CD4-positive, alpha-beta T cell treated with Interleukin-6 for 4 hours (primary cell): Measurements from ENCODE around the gene GPR151.

Experiments used
- DNase-seq: peaks from one replicate; pipeline ENCODE4 v3.0.0-alpha.2; 2020; ENCODE audit warnings: mixed read lengths

GPR151 gene

GRCh38 chr5:146519554-146519953 is 3.6 kb upstream of the GPR151 start:
- no peak for DNase-seq

DNA sequence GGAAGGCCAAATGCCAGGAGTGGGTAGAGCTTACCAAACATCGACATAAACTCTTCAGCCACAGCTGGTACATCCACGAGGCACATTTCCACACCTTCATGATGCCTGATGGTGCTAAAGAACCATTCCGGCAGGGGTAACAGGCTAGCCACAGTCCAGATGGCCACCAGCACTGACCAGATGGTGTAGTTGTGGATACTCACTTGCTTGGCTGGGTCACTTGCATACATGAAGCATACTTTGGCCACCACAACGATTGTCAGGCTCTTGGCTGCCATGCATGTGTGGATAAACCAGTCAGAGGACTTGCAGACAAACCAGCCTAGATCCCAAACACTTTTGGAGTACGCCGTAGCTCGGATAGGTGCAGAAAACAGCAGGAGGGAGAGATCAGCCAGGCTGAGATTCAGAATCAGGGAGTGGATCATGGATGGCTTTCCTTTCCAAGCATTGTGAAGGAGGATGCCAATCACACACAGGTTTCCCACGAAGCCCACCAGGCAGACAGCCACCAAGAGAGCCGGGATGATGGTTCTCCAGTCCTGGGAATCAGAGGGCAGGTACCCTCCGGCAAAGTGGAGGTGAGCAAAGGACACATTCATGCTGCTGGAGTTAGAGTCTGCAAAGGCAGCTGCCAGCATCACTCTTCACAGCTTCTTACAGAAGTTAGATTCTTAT is 378 bp downstream of the GPR151 start:
- no peak for DNase-seq

DNA sequence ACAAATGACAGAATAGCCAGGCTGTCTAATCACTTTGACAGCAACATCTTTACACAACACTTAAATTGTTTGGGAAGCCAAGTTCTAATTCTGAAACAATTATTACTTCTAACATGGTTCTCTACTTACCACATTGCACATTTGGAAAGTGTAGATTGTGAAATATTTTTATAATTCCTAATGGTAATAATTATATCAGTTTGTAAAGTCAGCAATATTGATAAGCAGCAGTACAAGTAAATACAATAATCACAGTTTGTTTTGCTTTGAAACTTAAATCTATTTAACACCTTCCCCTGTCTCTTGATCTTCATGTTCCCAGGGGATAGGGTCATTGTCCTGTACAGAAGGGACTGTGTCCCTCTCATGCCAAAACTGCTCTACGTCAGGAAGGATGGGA is 1.4 kb downstream of the GPR151 start:
- no peak for DNase-seq

GRCh38 chr5:146513462-146513861 is 2.5 kb downstream of the GPR151 start:
- no peak for DNase-seq

DNA sequence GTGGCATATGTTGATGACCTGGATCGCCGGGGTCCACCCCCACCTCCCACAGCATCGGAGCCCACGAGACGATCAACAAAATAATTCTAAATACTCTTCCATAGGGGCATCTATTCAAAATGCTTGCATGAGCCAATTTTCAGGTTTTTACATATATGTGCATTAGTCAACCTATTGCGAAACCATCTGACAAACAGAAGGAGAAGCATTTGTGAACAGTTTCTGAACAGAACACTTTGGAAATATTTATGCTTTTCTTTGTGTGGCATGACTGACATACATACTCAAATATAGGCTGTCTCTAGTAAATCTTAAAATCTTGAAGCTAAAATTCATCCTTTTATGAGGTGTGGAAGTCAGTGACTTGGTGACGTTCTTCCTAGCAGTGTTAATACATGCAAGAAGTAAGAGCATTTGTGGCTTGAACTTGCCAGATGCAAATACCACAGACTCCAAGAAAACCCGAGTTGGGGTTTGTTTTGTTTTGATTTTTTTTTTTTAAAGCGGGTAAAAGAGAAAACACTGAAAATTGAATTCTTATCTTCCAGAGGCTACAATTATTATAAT is 5.3 kb downstream of the GPR151 start:
- DNase-seq: no peak

- no peak for DNase-seq
These were observed 8.6 kb downstream of the GPR151 start for GRCh38 chr5:146507428-146507827.

- no peak for DNase-seq
These were observed 16.3 kb downstream of the GPR151 start for GRCh38 chr5:146499680-146500079.

DNA sequence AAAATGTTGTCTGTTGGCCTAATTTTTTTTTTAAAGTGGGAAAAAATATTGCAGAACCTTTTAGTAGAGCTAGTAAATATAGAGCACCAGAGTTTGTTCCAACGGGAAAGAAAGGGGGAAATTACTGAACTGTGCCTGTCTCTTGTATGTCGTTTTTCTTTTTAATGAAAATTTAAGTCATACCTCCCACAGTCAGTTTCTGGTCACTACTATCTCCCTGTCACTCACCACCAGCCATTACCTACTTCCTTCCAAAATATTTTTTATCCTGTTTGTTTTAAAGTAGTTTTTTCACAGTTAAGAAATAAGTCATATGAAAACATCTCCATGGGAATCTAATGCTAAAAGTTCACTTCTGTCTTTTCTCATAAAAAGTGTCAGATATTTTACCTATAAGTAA is 21.3 kb downstream of the GPR151 start:
- no peak for DNase-seq

- DNase-seq: no peak
These were observed 25.7 kb downstream of the GPR151 start for GRCh38 chr5:146490089-146490843.

- DNase-seq: no peak
These were observed 31.1 kb downstream of the GPR151 start for GRCh38 chr5:146484714-146485391.

- DNase-seq: no peak
These were observed 33.2 kb downstream of the GPR151 start for GRCh38 chr5:146482775-146483174.

GRCh38 chr5:146475906-146476305 is 40.1 kb downstream of the GPR151 start:
- DNase-seq: no peak

DNA sequence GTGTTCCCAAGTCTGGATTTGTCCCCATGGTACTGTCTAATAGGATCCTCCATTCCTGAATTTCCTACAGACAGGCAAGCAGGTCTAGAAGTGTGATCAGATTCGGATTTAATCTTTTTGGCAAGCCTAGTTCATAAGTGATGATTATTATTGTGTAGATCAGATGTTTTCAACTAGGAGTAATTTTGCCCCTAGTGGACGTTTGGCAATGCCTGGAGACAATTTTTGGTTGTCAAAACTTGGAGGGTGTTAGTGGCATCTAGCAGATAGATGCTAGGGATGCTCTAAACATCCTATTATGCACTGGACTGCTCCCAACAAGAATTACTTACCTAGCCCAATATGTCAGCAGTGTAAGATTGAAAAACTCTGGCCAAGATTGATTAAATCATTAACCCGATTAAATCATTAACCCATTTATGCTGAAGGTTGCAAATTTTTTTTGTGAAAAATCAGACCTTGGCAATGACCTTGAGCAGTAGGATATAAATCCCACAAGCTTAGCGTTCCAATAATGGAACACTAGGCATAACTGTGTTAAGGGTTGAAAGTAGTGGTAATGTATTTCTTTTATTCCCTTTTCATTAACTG is 40.7 kb downstream of the GPR151 start:
- DNase-seq: no peak

- no peak for DNase-seq
These were observed 41.9 kb downstream of the GPR151 start for GRCh38 chr5:146474065-146474464.

- DNase-seq: no peak
These were observed 48.2 kb downstream of the GPR151 start for GRCh38 chr5:146467760-146468159.

DNA sequence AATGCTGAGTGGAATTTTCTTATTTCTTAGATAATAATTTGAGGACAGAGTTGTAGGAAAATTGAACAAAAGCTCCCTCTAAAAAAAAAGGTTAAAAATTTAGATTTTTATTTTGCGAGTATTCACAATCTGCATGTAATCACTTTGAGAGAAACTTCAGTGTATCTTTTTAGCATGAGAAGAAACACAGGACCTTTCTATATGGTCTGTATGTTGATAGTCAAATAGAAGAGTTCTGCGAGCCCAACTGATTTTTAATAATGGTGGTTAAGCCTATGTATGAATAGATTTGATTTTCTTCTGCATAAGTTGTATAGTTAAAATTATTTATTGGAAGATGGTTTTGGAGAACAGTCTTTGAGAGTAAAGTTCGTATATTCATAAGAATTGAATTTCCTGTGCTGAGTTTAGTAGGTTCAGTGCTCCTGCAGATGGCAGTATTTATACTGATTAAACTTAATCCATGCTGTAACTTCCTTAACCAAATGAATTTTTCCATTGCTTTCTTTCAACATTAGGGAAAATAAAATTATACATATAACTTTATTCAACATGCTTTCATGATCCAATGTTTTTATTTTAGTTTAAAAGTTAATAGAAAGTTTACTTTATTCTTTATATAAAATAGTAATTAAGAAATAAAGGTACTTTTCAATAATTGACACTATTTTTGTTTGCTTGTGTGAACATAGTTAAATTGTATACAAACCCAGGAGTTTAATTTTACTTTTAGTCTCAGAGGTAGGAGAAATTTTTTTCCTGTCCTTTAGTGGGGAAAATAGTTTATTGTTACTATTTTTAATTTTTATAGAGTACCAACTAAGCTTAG is 49.3 kb downstream of the GPR151 start:
- no peak for DNase-seq

- DNase-seq: no peak
These were observed 52.5 kb downstream of the GPR151 start for GRCh38 chr5:146463446-146463845.
